ENCODE measurements around the gene HAVCR2.

DNA sequence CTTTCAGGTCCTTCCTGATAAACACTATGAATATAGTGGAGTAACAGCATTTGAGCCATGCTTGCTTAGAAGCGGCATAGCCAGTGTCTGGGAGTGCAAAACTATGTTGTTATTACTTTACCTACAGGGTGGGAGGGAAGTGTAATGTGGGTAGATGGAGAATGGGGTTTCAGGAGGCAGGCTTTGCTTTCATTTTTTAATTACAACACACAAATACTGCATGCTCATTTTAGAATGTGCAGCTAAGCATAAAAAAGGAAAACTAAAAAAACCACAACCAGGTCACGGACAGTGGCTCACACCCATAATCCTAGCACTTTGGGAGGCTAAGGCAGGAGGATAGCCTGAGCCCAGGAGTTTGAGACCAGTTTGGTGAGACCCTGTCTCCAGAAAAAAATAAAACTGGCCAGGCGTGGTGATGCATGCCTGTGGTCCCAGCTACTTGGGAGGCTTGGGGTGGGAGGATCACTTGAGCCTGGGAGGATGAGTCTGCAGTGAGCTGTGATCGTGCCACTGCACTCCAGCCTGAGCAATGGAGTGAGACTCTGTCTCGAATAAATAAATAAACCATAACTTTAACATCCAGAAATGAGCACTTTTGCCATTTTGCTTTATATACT is 70.2 kb downstream of the HAVCR2 start:
- TF ChIP-seq EZH2phosphoT487 (IDR thresholded peaks at IDR 0.05; ENCODE audit: insufficient read depth, low read depth) (no peak), EZH2 (IDR thresholded peaks at IDR 0.05; ENCODE audit: insufficient read depth, poor library complexity, severe bottlenecking) (no peak)

Measured in GM23248 (cell line).